Prostate gland (tissue), 2 donors: ENCODE measurements around the gene DNAJC16. TPM values are rescaled to one million over a fixed set of nuclear protein-coding genes. Genes with fewer than 3 reads are reported as not detected.

Source experiments
- DNase-seq: peaks from one replicate; pipeline ENCODE4 v3.0.0-alpha.2; 2019; ENCODE audit warnings: low spot score
- H3K27ac ChIP-seq, 2 donors: fragments of 200-600 bp; sonication (generic); 2 replicates each; pipeline ENCODE4 v1.5.1; 2017 to 2019
- H3K27me3 ChIP-seq: fragments of 200-600 bp; sonication (generic); replicated peaks from 2 replicates; pipeline ENCODE4 v1.5.1; 2019; ENCODE audit not compliant: insufficient read depth
- H3K36me3 ChIP-seq, 2 donors: fragments of 200-600 bp; sonication (generic); 1 replicate in 1 of 2; 2 replicates in 1 of 2; pipeline versions ENCODE4 v1.5.1 to v1.8.1; 2017 to 2019
- H3K4me1 ChIP-seq: fragments of 200-600 bp; sonication (generic); replicated peaks from 2 replicates; pipeline ENCODE4 v1.5.1; 2019
- H3K4me3 ChIP-seq, 2 donors: fragments of 200-600 bp; sonication (generic); 2 replicates each; pipeline ENCODE4 v1.5.1; 2017 to 2019
- H3K9me3 ChIP-seq: fragments of 200-600 bp; sonication (generic); 2 replicates; pipeline ENCODE4 v1.5.1; 2017
- CTCF ChIP-seq, 4 experiments: fragments of 200-600 bp in 2 of 4; fragments of 450-650 bp in 2 of 4; sonication (generic) in 2 of 4; IDR thresholded peaks; 1 replicate in 3 of 4; 2 replicates in 1 of 4; pipeline ENCODE4 v1.5.1; 2016 to 2019; ENCODE audit warnings: antibody characterized with exemption in 4 of 4, mild to moderate bottlenecking in 2 of 4, moderate library complexity in 2 of 4
- POLR2A ChIP-seq: fragments of 450-650 bp; IDR thresholded peaks from one replicate; pipeline ENCODE4 v1.6.1; 2016; ENCODE audit warnings: antibody characterized with exemption, mild to moderate bottlenecking
- POLR2AphosphoS5 ChIP-seq: sonication (generic); formaldehyde crosslinking; IDR thresholded peaks from one replicate; pipeline ENCODE4 v1.6.1; 2017; ENCODE audit warnings: antibody characterized with exemption
- WGBS: methylation state at CpG from one replicate; pipeline ENCODE4 v1.1.5; 2018; 5-methylcytosine and 5-hydroxymethylcytosine counted together
- intact Hi-C: fragments of 100-400 bp; cut with DNase I; formaldehyde crosslinking; loops from one replicate; pipeline ENCODE4 v1.14.2; 2022
- total RNA-seq, 2 donors: library from RNA; depleted of rRNA; stranded (reverse); fragments of >200 nt; gene quantifications; one replicate each; pipeline ENCODE4 v1.1.0, GENCODE V29; 2016

Gene DNAJC16
- total RNA-seq, 2 donors from 2014 or later = 21.5 to 27.2 TPM

GRCh38 chr1:15508700-15509487 is 17.8 kb upstream of the DNAJC16 start:
- Histone ChIP-seq H3K36me3 (no peaks in the 10 kb centered on the region), H3K27me3 (no peaks in the 10 kb centered on the region), H3K4me1 (no peaks in the 10 kb centered on the region), H3K27ac (no peak overlapping the region), H3K9me3 (no peaks in the 10 kb centered on the region), H3K4me3 (no peak overlapping the region)
- intact Hi-C loops = no loop called here
- 90% methylated on average over 12 of the region's 12 CpGs for WGBS
- no peak for DNase-seq
- no peak for TF ChIP-seq CTCF (IDR thresholded peaks at IDR 0.05)
- TF ChIP-seq POLR2AphosphoS5 = no peak
- no peak for TF ChIP-seq POLR2A

- no peak overlapping the region for H3K27ac ChIP-seq
- no peaks in the 10 kb centered on the region for H3K4me1 ChIP-seq
- DNase-seq = no peak
- intact Hi-C loops = no loop called here
- WGBS = 85% methylated on average over 7 of the region's 7 CpGs
- no peaks in the 10 kb centered on the region for H3K9me3 ChIP-seq
- H3K27me3 ChIP-seq = no peaks in the 10 kb centered on the region
- no peaks in the 10 kb centered on the region for H3K36me3 ChIP-seq
- no peak overlapping the region for H3K4me3 ChIP-seq
- TF ChIP-seq POLR2AphosphoS5 (no peak), CTCF (IDR thresholded peaks at IDR 0.05) (no peak), POLR2A (no peak)
Measured at GRCh38 chr1:15509586-15509985, 17.1 kb upstream of the DNAJC16 start.

DNA sequence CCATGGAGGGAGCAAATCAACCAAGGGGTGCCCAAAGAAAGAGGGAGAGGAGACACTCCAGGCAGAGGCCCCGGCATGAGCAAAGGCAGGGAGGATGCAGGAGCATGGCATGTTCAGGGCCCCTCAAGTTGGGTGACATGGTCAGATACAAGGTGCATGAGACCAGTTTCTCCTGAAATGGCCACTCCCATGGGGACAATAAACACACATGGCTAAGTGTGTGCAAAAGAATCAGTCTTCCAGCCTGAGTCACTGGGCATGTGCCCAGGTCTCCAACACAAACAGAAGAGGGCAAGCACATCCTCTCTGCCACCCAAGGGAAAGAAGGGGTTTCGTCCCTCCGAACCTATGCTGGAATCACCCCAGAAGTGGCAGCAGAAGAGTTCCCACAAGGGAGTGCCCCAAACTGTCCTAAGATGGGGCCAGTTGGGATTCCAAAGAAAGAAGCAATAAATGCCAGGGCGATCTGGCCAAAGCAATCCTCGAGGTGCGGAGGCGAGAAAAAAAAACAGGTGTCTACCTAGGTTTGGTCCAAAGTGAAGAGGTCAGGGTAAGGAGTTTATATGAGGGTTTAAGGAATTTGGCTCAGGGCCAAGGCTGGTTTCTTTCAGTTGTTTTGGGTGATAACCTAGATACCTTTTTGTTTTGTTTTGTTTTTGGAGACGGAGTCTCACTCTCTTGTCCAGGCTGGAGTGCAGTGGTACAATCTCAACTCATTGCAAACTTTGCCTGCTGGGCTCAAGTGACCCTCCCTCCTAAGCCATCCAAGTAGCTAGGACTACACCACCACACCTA is 15.8 kb upstream of the DNAJC16 start:
- Histone ChIP-seq H3K4me3 (no peak overlapping the region), H3K27ac (no peak overlapping the region), H3K4me1 (no peaks in the 10 kb centered on the region), H3K27me3 (no peaks in the 10 kb centered on the region), H3K9me3 (no peaks in the 10 kb centered on the region), H3K36me3 (no peaks in the 10 kb centered on the region)
- TF ChIP-seq CTCF (IDR thresholded peaks at IDR 0.05) (no peak), POLR2A (no peak)
- no peak for DNase-seq
- intact Hi-C loops = no loop called here
- 92% methylated on average over 8 of the region's 8 CpGs for WGBS

DNA sequence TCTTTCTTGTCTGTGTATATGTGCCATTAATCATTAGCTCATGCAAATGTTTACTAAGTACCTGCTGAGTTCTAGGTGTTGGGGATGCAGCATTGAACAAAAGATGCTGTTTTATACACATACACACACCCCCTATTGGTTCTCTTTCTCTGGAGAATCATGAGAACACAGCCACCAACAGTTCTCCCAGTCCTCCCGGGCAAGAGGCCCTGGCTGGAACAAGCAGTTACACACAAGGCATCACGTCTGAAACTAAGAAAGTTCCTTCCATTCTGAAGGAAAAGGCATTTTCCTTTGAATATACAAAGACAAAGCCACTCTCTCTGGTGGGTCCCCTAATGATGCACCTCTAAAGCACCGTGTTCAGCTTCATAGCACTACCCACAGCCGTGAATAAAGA is 13.5 kb upstream of the DNAJC16 start:
- no peaks in the 10 kb centered on the region for H3K36me3 ChIP-seq
- no peaks in the 10 kb centered on the region for H3K27me3 ChIP-seq
- H3K27ac ChIP-seq = no peak overlapping the region
- TF ChIP-seq CTCF (IDR thresholded peaks at IDR 0.05) (no peak), POLR2AphosphoS5 (no peak), POLR2A (no peak)
- no peak for DNase-seq
- WGBS = 81% methylated on average over 4 of the region's 4 CpGs
- no peak overlapping the region for H3K4me3 ChIP-seq
- no peaks in the 10 kb centered on the region for H3K9me3 ChIP-seq
- H3K4me1 ChIP-seq = no peaks in the 10 kb centered on the region
- intact Hi-C loops = no loop called here
